Measurements from ENCODE around the gene GAB2.

DNA sequence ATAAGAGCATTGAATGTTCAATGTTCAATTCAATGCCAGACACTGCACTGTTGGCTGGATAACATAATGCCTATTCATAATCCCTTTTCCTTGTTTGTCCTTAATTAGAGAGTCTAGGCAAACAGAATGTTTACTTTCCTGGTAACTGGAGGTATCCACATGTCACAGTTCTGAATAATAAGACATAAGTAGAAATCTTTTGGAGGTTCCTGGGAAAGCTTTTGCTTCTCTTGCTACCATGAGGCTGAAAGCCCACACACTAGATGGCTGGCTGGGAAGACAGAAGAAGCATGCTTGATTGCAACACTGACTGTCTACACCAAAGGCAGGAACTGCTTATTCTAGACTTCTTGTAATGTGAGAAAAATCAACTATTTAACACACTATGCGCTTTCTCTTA is 79.5 kb downstream of the GAB2 start:
- TF ChIP-seq ESRRG (CRISPR knock-in tag; IDR thresholded peaks at IDR 0.05), result no peak
- no peak for TF ChIP-seq RARB (CRISPR knock-in tag; IDR thresholded peaks at IDR 0.05)
- TF ChIP-seq, protein P1, sequence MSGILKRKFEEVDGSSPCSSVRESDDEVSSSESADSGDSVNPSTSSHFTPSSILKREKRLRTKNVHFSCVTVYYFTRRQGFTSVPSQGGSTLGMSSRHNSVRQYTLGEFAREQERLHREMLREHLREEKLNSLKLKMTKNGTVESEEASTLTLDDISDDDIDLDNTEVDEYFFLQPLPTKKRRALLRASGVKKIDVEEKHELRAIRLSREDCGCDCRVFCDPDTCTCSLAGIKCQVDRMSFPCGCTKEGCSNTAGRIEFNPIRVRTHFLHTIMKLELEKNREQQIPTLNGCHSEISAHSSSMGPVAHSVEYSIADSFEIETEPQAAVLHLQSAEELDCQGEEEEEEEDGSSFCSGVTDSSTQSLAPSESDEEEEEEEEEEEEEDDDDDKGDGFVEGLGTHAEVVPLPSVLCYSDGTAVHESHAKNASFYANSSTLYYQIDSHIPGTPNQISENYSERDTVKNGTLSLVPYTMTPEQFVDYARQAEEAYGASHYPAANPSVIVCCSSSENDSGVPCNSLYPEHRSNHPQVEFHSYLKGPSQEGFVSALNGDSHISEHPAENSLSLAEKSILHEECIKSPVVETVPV (CRISPR knock-in tag; IDR thresholded peaks at IDR 0.05), result no peak

All from SK-N-SH treated with all-trans-retinoic acid at 6 μM for 48 hours (cell line).